Peyer's patch (tissue), 4 donors: ENCODE results near the gene SLC38A6. TPM values are rescaled to one million over a fixed set of nuclear protein-coding genes. Genes with fewer than 3 reads are reported as not detected.
"Not testable (repeated sequence)": the region's sequence is repeated elsewhere in the genome, so short reads cannot be mapped to it uniquely, and the experiment has no call there.

Experiments
- DNase-seq, 3 donors: peaks; one replicate each; pipeline ENCODE4 v3.0.0-alpha.2; 2017 to 2019
- H3K27ac ChIP-seq, 4 donors: fragments of 200-600 bp; sonication (generic); one replicate each; pipeline ENCODE4 v1.5.1; 2016 to 2019
- H3K27me3 ChIP-seq, 2 donors: fragments of 200-600 bp; sonication (generic); one replicate each; pipeline ENCODE4 v1.5.1; 2019
- H3K36me3 ChIP-seq, 3 donors: fragments of 200-600 bp; sonication (generic); one replicate each; pipeline ENCODE4 v1.5.1; 2016 to 2019
- H3K4me1 ChIP-seq, 4 donors: fragments of 200-600 bp; sonication (generic); one replicate each; pipeline ENCODE4 v1.5.1; 2016 to 2019
- H3K4me3 ChIP-seq, 4 donors: fragments of 200-600 bp; sonication (generic); 1 replicate in 3 of 4; 2 replicates in 1 of 4; pipeline ENCODE4 v1.5.1; 2016 to 2019; ENCODE audit warnings: mild to moderate bottlenecking in 1 of 4
- H3K9me3 ChIP-seq, 4 donors: fragments of 200-600 bp; sonication (generic); one replicate each; pipeline ENCODE4 v1.5.1; 2016 to 2019; ENCODE audit warnings: mild to moderate bottlenecking in 1 of 4
- CTCF ChIP-seq, 6 experiments: fragments of 450-650 bp in 4 of 6; fragments of 200-600 bp in 2 of 6; sonication (generic) in 1 of 6; IDR thresholded peaks; one replicate each; pipeline ENCODE4 v1.5.1; 2017 to 2019; ENCODE audit warnings: antibody characterized with exemption in 6 of 6, mild to moderate bottlenecking in 3 of 6, moderate library complexity in 1 of 6
- POLR2A ChIP-seq, 2 donors: fragments of 450-650 bp; IDR thresholded peaks; one replicate each; pipeline ENCODE4 v1.5.1; 2017; ENCODE audit warnings: antibody characterized with exemption in 2 of 2, mild to moderate bottlenecking in 2 of 2, moderate library complexity in 2 of 2
- total RNA-seq, 4 donors: library from RNA; depleted of rRNA; stranded (reverse); fragments of >200 nt; gene quantifications; one replicate each; pipeline ENCODE4 v1.1.0, GENCODE V29; 2016

Gene SLC38A6
- total RNA-seq, 4 donors from 2014 or later = 8.0 to 38.8 (median 15.1) TPM

GRCh38 chr14:61051051-61051450 is 70.0 kb downstream of the SLC38A6 start:
- Histone ChIP-seq H3K27ac (no peak overlapping the region), H3K36me3 (no peaks in the 10 kb centered on the region), H3K4me1 (no peaks in the 10 kb centered on the region), H3K4me3 (no peak overlapping the region), H3K9me3 (no peaks in the 10 kb centered on the region), H3K27me3 (no peaks in the 10 kb centered on the region)
- DNase-seq = no peak
- TF ChIP-seq CTCF (IDR thresholded peaks at IDR 0.05) (no peak), POLR2A (IDR thresholded peaks at IDR 0.05) (no peak)

GRCh38 chr14:61051621-61052020 is 70.6 kb downstream of the SLC38A6 start:
- DNase-seq = no peak
- Histone ChIP-seq H3K36me3 (no peaks in the 10 kb centered on the region), H3K27ac (no peak overlapping the region), H3K4me3 (no peak overlapping the region), H3K9me3 (no peaks in the 10 kb centered on the region), H3K4me1 (no peaks in the 10 kb centered on the region), H3K27me3 (no peaks in the 10 kb centered on the region)
- TF ChIP-seq CTCF (IDR thresholded peaks at IDR 0.05) (no peak), POLR2A (IDR thresholded peaks at IDR 0.05) (no peak)

- no peaks in the 10 kb centered on the region for H3K27me3 ChIP-seq
- no peak for DNase-seq
- H3K9me3 ChIP-seq = no peaks in the 10 kb centered on the region
- no peak overlapping the region for H3K27ac ChIP-seq
- H3K4me3 ChIP-seq = no peak overlapping the region
- no peaks in the 10 kb centered on the region for H3K36me3 ChIP-seq
- TF ChIP-seq CTCF (IDR thresholded peaks at IDR 0.05) (no peak), POLR2A (IDR thresholded peaks at IDR 0.05) (no peak)
- no peaks in the 10 kb centered on the region for H3K4me1 ChIP-seq
Measured at GRCh38 chr14:61063461-61063860, 82.4 kb downstream of the SLC38A6 start.

- H3K4me3 ChIP-seq = no peak overlapping the region
- H3K36me3 ChIP-seq = no peaks in the 10 kb centered on the region
- no peaks in the 10 kb centered on the region for H3K4me1 ChIP-seq
- TF ChIP-seq POLR2A (IDR thresholded peaks at IDR 0.05) = no peak
- no peak for DNase-seq
- no peak overlapping the region for H3K27ac ChIP-seq
- H3K27me3 ChIP-seq = no peaks in the 10 kb centered on the region
- no peaks in the 10 kb centered on the region for H3K9me3 ChIP-seq
Measured at GRCh38 chr14:61064210-61064609, 83.2 kb downstream of the SLC38A6 start.

GRCh38 chr14:61064856-61065255 is 83.8 kb downstream of the SLC38A6 start:
- Histone ChIP-seq H3K9me3 (no peaks in the 10 kb centered on the region), H3K4me3 (no peak overlapping the region), H3K27me3 (no peaks in the 10 kb centered on the region), H3K27ac (no peak overlapping the region), H3K36me3 (no peaks in the 10 kb centered on the region), H3K4me1 (no peaks in the 10 kb centered on the region)
- TF ChIP-seq CTCF (IDR thresholded peaks at IDR 0.05) (no peak), POLR2A (IDR thresholded peaks at IDR 0.05) (no peak)
- no peak for DNase-seq

- no peaks in the 10 kb centered on the region for H3K4me1 ChIP-seq
- DNase-seq = no peak
- no peak overlapping the region for H3K4me3 ChIP-seq
- no peak overlapping the region for H3K27ac ChIP-seq
- TF ChIP-seq CTCF (IDR thresholded peaks at IDR 0.05) (no peak), POLR2A (IDR thresholded peaks at IDR 0.05) (no peak)
- no peaks in the 10 kb centered on the region for H3K27me3 ChIP-seq
- no peaks in the 10 kb centered on the region for H3K9me3 ChIP-seq
- no peaks in the 10 kb centered on the region for H3K36me3 ChIP-seq
Measured at GRCh38 chr14:61065656-61066055, 84.6 kb downstream of the SLC38A6 start.

- H3K36me3 ChIP-seq, H3K27me3 ChIP-seq, H3K27ac ChIP-seq, H3K4me1 ChIP-seq, DNase-seq, H3K4me3 ChIP-seq, H3K9me3 ChIP-seq: not testable (repeated sequence)
Measured at GRCh38 chr14:61072442-61072841, 91.4 kb downstream of the SLC38A6 start.
